ENCODE results near the gene TRAFD1. TPM values are rescaled to one million over a fixed set of nuclear protein-coding genes. Genes with fewer than 3 reads are reported as not detected.

Gene TRAFD1
- 27.8 and 31.3 TPM in 2 replicates for total RNA-seq

GRCh38 chr12:112125250-112125999 lies at the start of gene TRAFD1:
Gene TRAFD1 (plus strand): TSS chr12:112125560. CDS start chr12:112130523, 4,963 bp downstream.

GRCh38 chr12:112108202-112109079 lies 16.9 kb upstream of the TRAFD1 start, which contains the start of gene NAA25:
Gene NAA25 (minus strand): TSS chr12:112108783. CDS start chr12:112108773, 10 bp downstream.

Other genes with a start within 250 kb of the TRAFD1 start
- 3.9 and 8.5 TPM in 2 replicates for gene TMEM116, start 112.4 kb upstream of the TRAFD1 start, total RNA-seq
- gene ERP29, start 112.1 kb upstream of the TRAFD1 start, total RNA-seq = 56.0 and 58.0 TPM in 2 replicates
- gene NAA25, start 16.8 kb upstream of the TRAFD1 start, total RNA-seq = 9.0 and 22.2 TPM in 2 replicates

Data from cardiac ventricle fibroblast (primary cell).